Activated CD8-positive, alpha-beta T cell treated with anti-CD3 and anti-CD28 coated beads for 36 hours (primary cell): Measurements from ENCODE around the gene DTX4. TPM values are rescaled to one million over a fixed set of nuclear protein-coding genes. Genes with fewer than 3 reads are reported as not detected.
"Not testable (repeated sequence)": the region's sequence is repeated elsewhere in the genome, so short reads cannot be mapped to it uniquely, and the experiment has no call there.

Experiments used
- ATAC-seq: fragments of 200-7000 bp; cut with Tn5 transposase; one replicate; pipeline ENCODE4 v1.10.0; 2021; ENCODE audit warnings: mild to moderate bottlenecking, moderate library complexity
- CTCF ChIA-PET: fragments of 350-600 bp; sonication (Branson Sonifier 250); formaldehyde crosslinking; loops from one replicate; lab custom pipeline; 2021; ENCODE audit warnings: antibody characterized with exemption; lab: Charles Lee
- POLR2A ChIA-PET: fragments of 350-600 bp; sonication (Branson Sonifier 250); formaldehyde crosslinking; loops from one replicate; lab custom pipeline; 2021; ENCODE audit warnings: antibody characterized with exemption; lab: Charles Lee
- DNase-seq: peaks from one replicate; pipeline ENCODE4 v3.0.0-alpha.2; 2020
- H3K27ac Mint-ChIP-seq: one replicate; pipeline ENCODE4 v1.8.0; 2021; ENCODE audit warnings: mild to moderate bottlenecking, mixed read lengths
- H3K27me3 Mint-ChIP-seq: one replicate; pipeline ENCODE4 v1.8.0; 2021; ENCODE audit warnings: mixed read lengths
- H3K36me3 Mint-ChIP-seq: one replicate; pipeline ENCODE4 v1.8.0; 2021; ENCODE audit warnings: low read depth, mixed read lengths
- H3K4me1 Mint-ChIP-seq: one replicate; pipeline ENCODE4 v1.8.0; 2021; ENCODE audit warnings: low read depth, mixed read lengths
- H3K4me3 Mint-ChIP-seq: one replicate; pipeline ENCODE4 v1.8.0; 2021; ENCODE audit warnings: mild to moderate bottlenecking, moderate library complexity, mixed read lengths
- H3K9me3 Mint-ChIP-seq: one replicate; pipeline ENCODE4 v1.8.0; 2021; ENCODE audit warnings: mixed read lengths
- intact Hi-C: fragments of 100-400 bp; cut with micrococcal nuclease; formaldehyde crosslinking; loops from one replicate; pipeline ENCODE4 v1.10.0; 2022
- total RNA-seq, 2 experiments: library from RNA; stranded (reverse); gene quantifications; one replicate each; pipeline ENCODE4 v1.2.3, GENCODE V29; 2021
- TF ChIP-seq, protein P1 (sequence below): fragments of 200-600 bp; IDR thresholded peaks from one replicate; pipeline ENCODE4 v1.8.0; 2022; ENCODE audit warnings: antibody characterized with exemption, mild to moderate bottlenecking

DTX4 gene
- total RNA-seq, result under 1 TPM; 0.16 to 0.29 TPM

DNA sequence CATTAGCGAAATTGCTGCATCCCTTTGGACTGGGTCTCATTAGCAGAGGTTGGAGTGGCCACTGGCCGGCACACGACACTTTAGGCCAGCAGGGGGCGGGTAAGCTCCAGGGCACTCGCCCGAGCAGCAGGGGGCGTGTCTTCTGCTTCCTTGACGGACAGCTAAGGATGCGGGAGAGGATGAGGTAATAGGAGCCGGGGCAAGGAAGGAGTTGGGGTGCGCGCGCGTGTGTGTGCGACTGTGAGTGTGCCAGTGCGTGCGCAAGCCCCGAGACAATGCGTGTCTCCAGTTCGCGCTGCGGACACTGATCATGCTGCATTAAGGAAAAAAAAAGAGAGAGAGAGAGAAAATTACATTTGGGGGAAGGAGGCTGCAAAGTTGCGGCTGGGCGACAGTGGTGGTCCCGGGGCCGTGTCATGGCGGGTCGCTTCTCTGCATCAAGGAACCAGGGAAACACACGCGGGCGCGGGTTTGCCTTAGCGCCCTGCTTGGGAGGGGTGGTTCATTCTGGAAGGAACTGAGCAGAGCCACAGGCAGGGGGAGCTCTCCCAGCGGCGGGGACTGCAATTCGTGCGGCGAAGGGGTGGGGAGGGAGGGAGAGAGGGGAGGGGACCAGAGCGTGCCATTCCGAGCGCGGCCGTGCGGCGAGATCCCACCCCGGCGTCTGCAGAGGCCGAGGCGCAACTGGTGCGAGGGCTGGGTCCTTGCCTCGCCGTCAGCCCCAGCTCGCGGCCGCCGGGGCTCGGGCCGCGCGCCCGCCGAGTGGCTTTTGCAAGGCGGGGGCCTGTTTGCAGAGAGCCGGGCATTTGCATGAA lies at the start of gene DTX4:
Gene DTX4 (plus strand): TSS at position 625 of the 815 bp plus-strand sequence. CDS start 464 bp downstream, outside the sequence.
- Mint-ChIP-seq H3K9me3 (no peaks in the 10 kb centered on the region), H3K27ac (no peak within 1 kb of the TSS)
- TF ChIP-seq, protein P1, sequence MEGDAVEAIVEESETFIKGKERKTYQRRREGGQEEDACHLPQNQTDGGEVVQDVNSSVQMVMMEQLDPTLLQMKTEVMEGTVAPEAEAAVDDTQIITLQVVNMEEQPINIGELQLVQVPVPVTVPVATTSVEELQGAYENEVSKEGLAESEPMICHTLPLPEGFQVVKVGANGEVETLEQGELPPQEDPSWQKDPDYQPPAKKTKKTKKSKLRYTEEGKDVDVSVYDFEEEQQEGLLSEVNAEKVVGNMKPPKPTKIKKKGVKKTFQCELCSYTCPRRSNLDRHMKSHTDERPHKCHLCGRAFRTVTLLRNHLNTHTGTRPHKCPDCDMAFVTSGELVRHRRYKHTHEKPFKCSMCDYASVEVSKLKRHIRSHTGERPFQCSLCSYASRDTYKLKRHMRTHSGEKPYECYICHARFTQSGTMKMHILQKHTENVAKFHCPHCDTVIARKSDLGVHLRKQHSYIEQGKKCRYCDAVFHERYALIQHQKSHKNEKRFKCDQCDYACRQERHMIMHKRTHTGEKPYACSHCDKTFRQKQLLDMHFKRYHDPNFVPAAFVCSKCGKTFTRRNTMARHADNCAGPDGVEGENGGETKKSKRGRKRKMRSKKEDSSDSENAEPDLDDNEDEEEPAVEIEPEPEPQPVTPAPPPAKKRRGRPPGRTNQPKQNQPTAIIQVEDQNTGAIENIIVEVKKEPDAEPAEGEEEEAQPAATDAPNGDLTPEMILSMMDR, result peak; percentile 86

DNA sequence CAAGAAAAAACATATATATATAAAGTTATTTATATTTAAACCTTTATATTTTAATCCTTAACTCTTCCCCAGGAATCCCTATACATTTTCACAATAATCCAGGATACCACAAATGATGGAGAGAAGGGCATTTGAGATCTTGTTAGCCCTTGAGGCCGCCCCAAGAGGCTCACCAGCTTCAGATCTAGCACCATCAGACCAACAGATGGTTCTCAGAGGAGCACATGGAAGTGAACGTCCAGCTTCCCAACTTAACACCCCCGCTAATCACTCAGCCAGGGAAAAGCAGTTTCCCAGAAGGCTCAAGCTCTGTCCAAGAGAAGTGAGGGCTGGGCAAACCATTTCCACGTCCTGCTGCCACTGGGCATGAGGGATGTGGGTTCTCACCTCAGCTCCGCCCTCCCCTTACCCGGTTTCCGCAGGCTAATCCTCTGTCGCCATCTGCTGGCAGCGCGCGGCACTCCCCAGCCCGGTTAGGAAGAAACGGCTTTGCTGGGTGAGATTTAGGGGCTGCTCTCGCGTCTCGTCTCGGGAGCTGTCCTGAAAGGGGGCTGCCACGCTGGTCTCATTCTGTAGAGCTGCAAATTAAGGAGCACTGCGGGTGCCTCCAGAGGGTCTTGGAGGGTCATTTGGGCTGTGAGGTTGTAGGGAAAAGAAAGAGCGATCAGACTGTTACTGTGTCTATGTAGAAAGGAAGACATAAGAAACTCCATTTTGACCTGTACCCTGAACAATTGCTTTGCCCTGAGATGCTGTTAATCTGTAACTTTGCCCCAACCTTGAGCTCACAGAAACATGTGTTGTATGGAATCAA lies 36.1 kb upstream of the DTX4 start:
- ChIA-PET CTCF (interaction anchor here (0.6 to 2.9 kb wide), 50 partner anchors 9 to 536 kb away, joined by 3 to 74 read pairs (median 5); partner anchors contain the start of genes DTX4, FAM111B, GLYATL1 and OR5A1), POLR2A (interaction anchor here (1.7 to 2.0 kb wide), 2 partner anchors 8 to 29 kb away, joined by 6 to 7 read pairs; partner anchors contain the start of gene FAM111B)
- H3K36me3 Mint-ChIP-seq, result peaks cover 37% of the 10 kb centered on the region
- intact Hi-C loops, result loop anchor here (1.0 to 5.0 kb wide), 2 partner anchors 39 to 83 kb away; no protein-coding TSS in a partner anchor
- TF ChIP-seq, protein P1, result peak; percentile 93
- H3K9me3 Mint-ChIP-seq, result peaks cover 10% of the 10 kb centered on the region
- ATAC-seq, result peak; percentile 100
- H3K4me3 Mint-ChIP-seq, result no peak overlapping the region
- DNase-seq, result peak; percentile 93
- H3K27me3 Mint-ChIP-seq, result no peaks in the 10 kb centered on the region
- peaks cover 8% of the 10 kb centered on the region for H3K4me1 Mint-ChIP-seq
- no peak overlapping the region for H3K27ac Mint-ChIP-seq

More for the DNA sequence above, at the start of gene DTX4:
- intact Hi-C loops, result loop anchor here (2.0 to 5.0 kb wide), 3 partner anchors 37 to 257 kb away; no protein-coding TSS in a partner anchor
- H3K4me3 Mint-ChIP-seq, result peak within 1 kb of the TSS; percentile 72
- CTCF ChIA-PET, result interaction anchor here (0.6 to 9.9 kb wide), 35 partner anchors 8 to 366 kb away, joined by 3 to 180 read pairs (median 5); partner anchors contain the start of genes FAM111A, FAM111B and OR5A1
- peaks cover 9% of the 10 kb centered on the region for H3K4me1 Mint-ChIP-seq
- peaks cover 13% of the 10 kb centered on the region for H3K27me3 Mint-ChIP-seq
- POLR2A ChIA-PET, result interaction anchor here (1.0 to 1.1 kb wide), 2 partner anchors 10 to 26 kb away, joined by 3 read pairs; no protein-coding TSS in a partner anchor
- H3K36me3 Mint-ChIP-seq, result no peaks in the 10 kb centered on the region
- ATAC-seq, result peak; percentile 90
- DNase-seq, result peak; percentile 94

DNA sequence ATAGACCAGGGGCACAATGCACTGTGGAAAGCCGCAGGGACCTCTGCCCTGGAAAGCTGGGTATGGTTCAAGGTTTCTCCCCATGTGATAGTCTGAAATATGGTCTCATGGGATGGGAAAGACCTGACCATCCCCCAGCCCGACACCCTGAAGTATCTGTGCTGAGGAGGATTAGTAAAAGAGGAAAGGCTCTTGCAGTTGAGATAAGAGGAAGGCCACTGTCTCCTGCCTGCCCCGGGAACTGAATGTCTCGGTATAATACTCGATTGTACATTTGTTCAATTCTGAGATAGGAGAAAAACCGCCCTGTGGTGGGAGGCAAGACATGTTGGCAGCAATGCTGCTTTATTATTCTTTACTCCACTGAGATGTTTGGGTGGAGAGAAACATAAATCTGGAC lies 35.4 kb upstream of the DTX4 start:
- ChIA-PET CTCF (interaction anchor here (0.6 to 2.9 kb wide), 40 partner anchors 8 to 535 kb away, joined by 3 to 74 read pairs (median 6); partner anchors contain the start of genes DTX4, FAM111B, GLYATL1 and OR5A1), POLR2A (interaction anchor here (1.7 to 2.0 kb wide), 2 partner anchors 8 to 30 kb away, joined by 6 to 7 read pairs; partner anchors contain the start of gene FAM111B)
- not testable (repeated sequence) for H3K27ac Mint-ChIP-seq, H3K4me3 Mint-ChIP-seq, DNase-seq, ATAC-seq, H3K9me3 Mint-ChIP-seq, H3K27me3 Mint-ChIP-seq
- H3K36me3 Mint-ChIP-seq, result peaks cover 30% of the 10 kb centered on the region
- H3K4me1 Mint-ChIP-seq, result peaks cover 15% of the 10 kb centered on the region
- intact Hi-C loops, result loop anchor here (1.0 to 5.0 kb wide), 2 partner anchors 39 to 83 kb away; no protein-coding TSS in a partner anchor

DNA sequence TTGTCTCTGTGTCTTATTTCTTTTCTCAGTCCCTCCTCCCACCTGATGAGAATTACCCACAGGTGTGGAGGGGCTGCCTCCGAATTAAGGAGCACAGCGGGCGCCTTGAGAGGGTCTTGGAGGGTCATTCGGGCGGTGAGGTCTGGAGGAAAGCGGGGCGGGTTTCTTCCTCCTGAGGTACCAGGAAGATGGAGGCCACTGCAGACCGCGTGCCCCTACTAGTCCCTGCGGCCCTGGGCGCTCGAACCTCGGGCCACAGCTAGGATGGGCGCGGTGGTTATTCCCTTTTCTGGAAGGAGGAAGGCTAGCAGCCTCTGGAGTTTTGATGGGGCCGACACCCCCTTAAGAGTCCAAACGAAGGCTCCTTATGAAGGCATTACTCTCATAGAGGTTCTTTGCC lies 34.7 kb upstream of the DTX4 start:
- POLR2A ChIA-PET, result no interaction called here
- DNase-seq, result no peak
- TF ChIP-seq, protein P1, result no peak
- CTCF ChIA-PET, result interaction anchor here (0.9 to 1.8 kb wide), 2 partner anchors 21 to 40 kb away, joined by 3 to 6 read pairs; no protein-coding TSS in a partner anchor
- ATAC-seq, result no peak
- peaks cover 21% of the 10 kb centered on the region for H3K4me1 Mint-ChIP-seq
- H3K27ac Mint-ChIP-seq, result no peak overlapping the region
- H3K4me3 Mint-ChIP-seq, result no peak overlapping the region
- peaks cover 2% of the 10 kb centered on the region for H3K9me3 Mint-ChIP-seq
- H3K36me3 Mint-ChIP-seq, result peaks cover 24% of the 10 kb centered on the region
- no peaks in the 10 kb centered on the region for H3K27me3 Mint-ChIP-seq
- intact Hi-C loops, result loop anchor here (5.0 kb wide), 1 partner anchor 40 kb away; no protein-coding TSS in a partner anchor
